Neuronal stem cell (in vitro differentiated cells): ENCODE data around the gene PPFIBP1.

Experiments used
- DNase-seq: peaks from one replicate; pipeline ENCODE4 v3.0.0-alpha.2; 2013; ENCODE audit warnings: low spot score
- H2AFZ ChIP-seq: one replicate; pipeline ENCODE4 v1.6.1; 2013; ENCODE audit warnings: mild to moderate bottlenecking, low read length, inconsistent platforms
- H2AK5ac ChIP-seq: 2 replicates; pipeline ENCODE4 v1.6.1; 2013; ENCODE audit warnings: low read depth, mild to moderate bottlenecking, inconsistent platforms, low read length, moderate library complexity, mixed read lengths
- H2BK120ac ChIP-seq: 2 replicates; pipeline ENCODE4 v1.6.1; 2013; ENCODE audit warnings: low read depth, mild to moderate bottlenecking, inconsistent platforms, low read length, moderate library complexity, mixed read lengths
- H2BK12ac ChIP-seq: one replicate; pipeline ENCODE4 v1.6.1; 2013; ENCODE audit warnings: low read length, inconsistent platforms
- H2BK15ac ChIP-seq: 2 replicates; pipeline ENCODE4 v1.6.1; 2013; ENCODE audit warnings: mild to moderate bottlenecking, low read length, inconsistent platforms, mixed read lengths
- H2BK5ac ChIP-seq: one replicate; pipeline ENCODE4 v1.6.1; 2013; ENCODE audit warnings: inconsistent platforms, mild to moderate bottlenecking, low read length, moderate library complexity
- H3K14ac ChIP-seq: one replicate; pipeline ENCODE4 v1.6.1; 2013; ENCODE audit warnings: low read length, inconsistent platforms
- H3K18ac ChIP-seq: 2 replicates; pipeline ENCODE4 v1.6.1; 2013; ENCODE audit warnings: low read length, inconsistent platforms
- H3K23ac ChIP-seq: 2 replicates; pipeline ENCODE4 v1.6.1; 2013; ENCODE audit warnings: low read depth, mild to moderate bottlenecking, mixed read lengths, low read length, inconsistent platforms; ENCODE audit not compliant: poor library complexity
- H3K27ac ChIP-seq: replicated peaks from 3 replicates; pipeline ENCODE4 v1.5.1; 2013; ENCODE audit warnings: low read length, inconsistent platforms
- H3K27me3 ChIP-seq, 3 experiments: 2 replicates each; pipeline ENCODE4 v1.6.1; 2013; ENCODE audit warnings: low read length in 3 of 3, mild to moderate bottlenecking in 2 of 3, inconsistent platforms in 1 of 3, low read depth in 1 of 3, mixed read lengths in 1 of 3, moderate library complexity in 1 of 3; ENCODE audit not compliant: control insufficient read depth in 3 of 3, insufficient read depth in 3 of 3
- H3K36me3 ChIP-seq, 2 donors: replicated peaks in 1 of 2; 2 replicates each; pipeline ENCODE4 v1.6.1; 2013; ENCODE audit warnings: low read length in 2 of 2; ENCODE audit not compliant: control insufficient read depth in 2 of 2, insufficient read depth in 2 of 2
- H3K4ac ChIP-seq: 2 replicates; pipeline ENCODE4 v1.6.1; 2013; ENCODE audit warnings: inconsistent platforms, mild to moderate bottlenecking, low read length, moderate library complexity
- H3K4me1 ChIP-seq, 2 donors: 1 replicate in 1 of 2; 2 replicates in 1 of 2; pipeline ENCODE4 v1.6.1; 2013; ENCODE audit warnings: low read length in 2 of 2, low read depth in 1 of 2; ENCODE audit not compliant: control insufficient read depth in 2 of 2, insufficient read depth in 1 of 2
- H3K4me2 ChIP-seq: one replicate; pipeline ENCODE4 v1.6.1; 2013; ENCODE audit warnings: mild to moderate bottlenecking, low read length, inconsistent platforms; ENCODE audit not compliant: insufficient read depth, poor library complexity, severe bottlenecking
- H3K4me3 ChIP-seq, 2 donors: 2 replicates each; pipeline ENCODE4 v1.5.1; 2013; ENCODE audit warnings: low read length in 2 of 2, mild to moderate bottlenecking in 2 of 2, inconsistent platforms in 1 of 2, moderate library complexity in 1 of 2
- H3K79me1 ChIP-seq: one replicate; pipeline ENCODE4 v1.6.1; 2013; ENCODE audit warnings: low read depth, mild to moderate bottlenecking, inconsistent platforms, low read length, moderate library complexity
- H3K9ac ChIP-seq: one replicate; pipeline ENCODE4 v1.6.1; 2013; ENCODE audit warnings: mild to moderate bottlenecking, low read depth, low read length, inconsistent platforms; ENCODE audit not compliant: poor library complexity
- H3K9me3 ChIP-seq, 2 donors: replicated peaks in 1 of 2; 2 replicates each; pipeline versions ENCODE3 to v1.6.1; 2013; ENCODE audit warnings: low read length in 2 of 2, mild to moderate bottlenecking in 2 of 2, inconsistent platforms in 1 of 2, low read depth in 1 of 2, mixed read lengths in 1 of 2, moderate library complexity in 1 of 2; ENCODE audit not compliant: control insufficient read depth in 2 of 2, insufficient read depth in 1 of 2
- H4K8ac ChIP-seq: one replicate; pipeline ENCODE4 v1.6.1; 2013; ENCODE audit warnings: low read depth, mild to moderate bottlenecking, inconsistent platforms, low read length, moderate library complexity
- H4K91ac ChIP-seq: one replicate; pipeline ENCODE4 v1.6.1; 2013; ENCODE audit warnings: low read length, low read depth, mild to moderate bottlenecking, inconsistent platforms; ENCODE audit not compliant: poor library complexity
- WGBS, 2 donors: extraction: QIAGEN DNeasy Blood & Tissue Kit; methylation state at CpG; one replicate each; pipeline ENCODE4 v1.1.7; 2013; ENCODE audit warnings: missing lambda C conversion rate in 2 of 2, mixed read lengths in 1 of 2; ENCODE audit not compliant: insufficient read length in 2 of 2, insufficient replicate concordance in 1 of 2; ENCODE audit errors: extremely low coverage in 2 of 2; 5-methylcytosine and 5-hydroxymethylcytosine counted together

PPFIBP1 gene

GRCh38 chr12:27493260-27493940, 30.6 kb upstream of the PPFIBP1 start:
- Histone ChIP-seq H3K36me3 (no peaks in the 10 kb centered on the region), H3K27me3 (no peaks in the 10 kb centered on the region), H2BK5ac (no peak overlapping the region), H2AK5ac (no peak overlapping the region), H2BK15ac (no peak overlapping the region), H3K18ac (no peak overlapping the region), H3K4me1 (no peaks in the 10 kb centered on the region), H2BK120ac (no peak overlapping the region), H3K4me3 (no peak overlapping the region), H2AFZ (no peak overlapping the region), H3K9me3 (no peaks in the 10 kb centered on the region), H3K9ac (no peak overlapping the region), H4K8ac (no peak overlapping the region), H3K4ac (no peak overlapping the region), H2BK12ac (no peak overlapping the region), H3K14ac (no peak overlapping the region), H3K79me1 (no peaks in the 10 kb centered on the region), H3K23ac (no peak overlapping the region), H4K91ac (no peak overlapping the region), H3K4me2 (no peak overlapping the region), H3K27ac (no peak overlapping the region)
- no CpG with 5 or more reads among the region's 6 CpGs for WGBS, 2 donors
- no peak for DNase-seq

- Histone ChIP-seq H3K9me3 (no peaks in the 10 kb centered on the region), H2BK12ac (no peak overlapping the region), H3K4ac (no peak overlapping the region), H3K27ac (no peak overlapping the region), H2AK5ac (no peak overlapping the region), H3K14ac (no peak overlapping the region), H3K36me3 (no peaks in the 10 kb centered on the region), H3K18ac (no peak overlapping the region), H3K79me1 (no peaks in the 10 kb centered on the region), H2AFZ (no peak overlapping the region), H3K4me3 (no peak overlapping the region), H3K4me1 (no peaks in the 10 kb centered on the region), H3K4me2 (no peak overlapping the region), H2BK5ac (no peak overlapping the region), H2BK120ac (no peak overlapping the region), H4K8ac (no peak overlapping the region), H3K9ac (no peak overlapping the region), H2BK15ac (no peak overlapping the region), H3K23ac (no peak overlapping the region), H3K27me3 (no peaks in the 10 kb centered on the region), H4K91ac (no peak overlapping the region)
- no peak for DNase-seq
- WGBS, 2 donors, result no CpG with 5 or more reads among the region's 3 CpGs
These were observed 26.6 kb upstream of the PPFIBP1 start for GRCh38 chr12:27497446-27497845.

- no peak for DNase-seq
- Histone ChIP-seq H2AK5ac (no peak overlapping the region), H2BK120ac (no peak overlapping the region), H3K4me2 (no peak overlapping the region), H2AFZ (no peak overlapping the region), H3K27me3 (no peaks in the 10 kb centered on the region), H3K14ac (no peak overlapping the region), H3K9me3 (no peaks in the 10 kb centered on the region), H3K4me3 (no peak overlapping the region), H2BK15ac (no peak overlapping the region), H2BK12ac (no peak overlapping the region), H4K8ac (no peak overlapping the region), H3K18ac (no peak overlapping the region), H3K4ac (no peak overlapping the region), H3K36me3 (no peaks in the 10 kb centered on the region), H3K27ac (no peak overlapping the region), H3K4me1 (no peaks in the 10 kb centered on the region), H4K91ac (no peak overlapping the region), H2BK5ac (no peak overlapping the region), H3K79me1 (no peaks in the 10 kb centered on the region), H3K9ac (no peak overlapping the region), H3K23ac (no peak overlapping the region)
- no CpG with 5 or more reads among the region's 4 CpGs for WGBS, 2 donors
These were observed 25.9 kb upstream of the PPFIBP1 start for GRCh38 chr12:27498149-27498548.

- DNase-seq, result no peak
These were observed 25.2 kb upstream of the PPFIBP1 start for GRCh38 chr12:27498761-27499160.

More at GRCh38 chr12:27498761-27499160, 25.2 kb upstream of the PPFIBP1 start:
- H2AK5ac ChIP-seq, result no peak overlapping the region
- H4K91ac ChIP-seq, result no peak overlapping the region
- H2AFZ ChIP-seq, result no peak overlapping the region
- H3K4ac ChIP-seq, result no peak overlapping the region
- H3K18ac ChIP-seq, result no peak overlapping the region
- no peak overlapping the region for H2BK12ac ChIP-seq
- no peak overlapping the region for H3K23ac ChIP-seq
- no peaks in the 10 kb centered on the region for H3K27me3 ChIP-seq
- no peak overlapping the region for H4K8ac ChIP-seq
- H3K14ac ChIP-seq, result no peak overlapping the region
- no peaks in the 10 kb centered on the region for H3K36me3 ChIP-seq
- no peaks in the 10 kb centered on the region for H3K79me1 ChIP-seq
- H3K9ac ChIP-seq, result no peak overlapping the region
- no peak overlapping the region for H3K4me3 ChIP-seq
- H3K9me3 ChIP-seq, result no peaks in the 10 kb centered on the region
- no peaks in the 10 kb centered on the region for H3K4me1 ChIP-seq
- H3K4me2 ChIP-seq, result no peak overlapping the region
- no CpG with 5 or more reads among the region's 5 CpGs for WGBS, 2 donors
- H2BK15ac ChIP-seq, result no peak overlapping the region
- H2BK120ac ChIP-seq, result no peak overlapping the region
- H3K27ac ChIP-seq, result no peak overlapping the region
- H2BK5ac ChIP-seq, result no peak overlapping the region
